Measurements from ENCODE around the gene SMAD2.

Gene SMAD2

DNA sequence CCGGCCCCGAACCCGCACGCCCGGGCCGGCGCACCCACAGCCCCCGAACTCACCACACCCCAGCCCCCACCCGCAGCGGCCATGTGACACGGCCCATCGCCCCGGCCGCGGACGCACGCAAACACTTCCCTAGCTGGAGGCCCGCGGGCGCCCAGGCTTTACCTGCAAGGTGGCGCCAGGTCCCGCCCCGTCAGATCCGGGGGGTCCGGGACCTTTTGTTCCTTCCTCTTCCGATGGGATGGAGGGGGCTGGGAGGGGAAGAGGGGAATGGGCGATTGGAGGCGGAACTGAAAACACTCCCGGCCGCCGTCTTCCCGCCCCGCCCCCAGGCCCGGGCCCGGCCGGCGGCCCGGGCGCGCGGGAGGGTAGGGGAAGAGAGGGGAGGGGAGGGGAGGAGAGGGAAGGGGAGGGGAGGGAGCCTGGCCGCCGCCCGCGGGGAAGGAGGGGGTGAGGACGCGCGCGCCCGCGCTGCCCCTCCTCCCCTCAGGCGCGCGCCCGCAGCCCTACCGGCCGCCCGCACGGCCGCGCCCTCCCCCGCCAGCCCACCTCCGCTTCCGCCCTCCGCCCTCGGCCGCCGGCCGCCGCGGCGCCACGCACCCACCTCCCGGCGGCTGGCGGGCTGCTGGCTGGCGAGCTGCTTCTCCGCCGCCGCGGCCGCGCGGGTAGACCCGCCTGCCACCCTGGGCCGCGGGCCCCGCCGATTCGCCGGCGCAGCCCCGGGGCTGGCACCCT, at the start of gene SMAD2:
Gene SMAD2, minus strand, starts transcription at position 461 of the 732 bp plus-strand sequence. CDS start 33,903 bp downstream, outside the sequence.
- TF ChIP-seq EZH2phosphoT487 (IDR thresholded peaks at IDR 0.05; ENCODE audit: borderline replicate concordance): no peak
- TF ChIP-seq, protein P1, sequence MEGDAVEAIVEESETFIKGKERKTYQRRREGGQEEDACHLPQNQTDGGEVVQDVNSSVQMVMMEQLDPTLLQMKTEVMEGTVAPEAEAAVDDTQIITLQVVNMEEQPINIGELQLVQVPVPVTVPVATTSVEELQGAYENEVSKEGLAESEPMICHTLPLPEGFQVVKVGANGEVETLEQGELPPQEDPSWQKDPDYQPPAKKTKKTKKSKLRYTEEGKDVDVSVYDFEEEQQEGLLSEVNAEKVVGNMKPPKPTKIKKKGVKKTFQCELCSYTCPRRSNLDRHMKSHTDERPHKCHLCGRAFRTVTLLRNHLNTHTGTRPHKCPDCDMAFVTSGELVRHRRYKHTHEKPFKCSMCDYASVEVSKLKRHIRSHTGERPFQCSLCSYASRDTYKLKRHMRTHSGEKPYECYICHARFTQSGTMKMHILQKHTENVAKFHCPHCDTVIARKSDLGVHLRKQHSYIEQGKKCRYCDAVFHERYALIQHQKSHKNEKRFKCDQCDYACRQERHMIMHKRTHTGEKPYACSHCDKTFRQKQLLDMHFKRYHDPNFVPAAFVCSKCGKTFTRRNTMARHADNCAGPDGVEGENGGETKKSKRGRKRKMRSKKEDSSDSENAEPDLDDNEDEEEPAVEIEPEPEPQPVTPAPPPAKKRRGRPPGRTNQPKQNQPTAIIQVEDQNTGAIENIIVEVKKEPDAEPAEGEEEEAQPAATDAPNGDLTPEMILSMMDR (conservative IDR thresholded peaks at IDR 0.05; ENCODE audit: low read length): no peak
- peaks cover 72% of the 10 kb centered on the region for H3K4me1 ChIP-seq (ENCODE audit: insufficient read depth, low read length, poor library complexity, severe bottlenecking)
- H3K4me3 ChIP-seq (ENCODE audit: low read length, poor library complexity, severe bottlenecking): peak within 1 kb of the TSS; percentile 89
- H3K79me2 ChIP-seq (ENCODE audit: insufficient read depth, low read length): peaks cover 49% of the 10 kb centered on the region
- no peaks in the 10 kb centered on the region for H3K9me3 ChIP-seq (ENCODE audit: insufficient read depth, low read depth, low read length)
- no peaks in the 10 kb centered on the region for H3K36me3 ChIP-seq (ENCODE audit: insufficient read depth, low read length)
- peak within 1 kb of the TSS; percentile 74 for H2AFZ ChIP-seq (ENCODE audit: low read length)
- H4K20me1 ChIP-seq (ENCODE audit: insufficient read depth, low read length, poor library complexity, severe bottlenecking): peaks cover 46% of the 10 kb centered on the region
- no peaks in the 10 kb centered on the region for H3K9me2 ChIP-seq (replicated peaks; ENCODE audit: low read depth, low read length)
- H3K27me3 ChIP-seq (ENCODE audit: insufficient read depth, low read length, poor library complexity, severe bottlenecking): no peaks in the 10 kb centered on the region
- peak within 1 kb of the TSS; percentile 86 for H3K9ac ChIP-seq (ENCODE audit: low read depth, low read length, poor library complexity, severe bottlenecking)
- H3K4me2 ChIP-seq (ENCODE audit: low read depth, low read length, poor library complexity, severe bottlenecking): peak within 1 kb of the TSS; percentile 97
- H3F3A ChIP-seq (ENCODE audit: low read depth): peaks cover 6% of the 10 kb centered on the region; the same call in 1 of the 2 replicates

DNA sequence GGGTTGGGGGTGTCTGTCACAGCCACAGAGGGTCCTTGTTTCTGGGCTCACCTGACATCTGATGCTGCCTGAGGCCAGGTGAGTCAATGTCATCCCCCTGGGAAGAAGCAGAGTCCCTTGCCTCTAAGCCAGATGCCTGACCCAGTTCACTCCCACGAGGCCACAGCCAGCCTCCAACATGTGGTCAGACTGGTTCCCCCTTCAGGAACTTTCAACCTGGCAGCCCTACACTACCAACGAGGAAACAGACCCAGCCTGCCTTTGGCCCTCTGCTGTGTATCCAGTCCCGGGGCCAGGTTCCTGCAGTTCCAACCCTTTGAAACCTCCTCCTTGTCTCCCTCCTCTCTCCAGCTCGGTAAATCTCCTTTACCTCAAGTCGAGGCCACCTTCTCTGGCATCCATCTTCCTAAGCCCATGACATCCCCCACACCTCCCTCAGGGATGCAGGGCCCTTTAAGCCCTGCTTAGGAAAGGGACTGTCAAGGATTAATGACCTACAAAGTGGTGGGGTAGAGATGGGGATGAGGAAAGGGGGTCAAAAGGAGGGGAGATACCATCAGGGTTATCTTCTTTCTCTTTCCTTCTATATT, 49.2 kb upstream of the SMAD2 start:
- TF ChIP-seq EZH2phosphoT487 (IDR thresholded peaks at IDR 0.05; ENCODE audit: borderline replicate concordance): no peak
- TF ChIP-seq, protein P1 (conservative IDR thresholded peaks at IDR 0.05; ENCODE audit: low read length): no peak
- no peak overlapping the region for H3K4me2 ChIP-seq (ENCODE audit: low read depth, low read length, poor library complexity, severe bottlenecking)
- no peak overlapping the region for H2AFZ ChIP-seq (ENCODE audit: low read length)
- no peaks in the 10 kb centered on the region for H4K20me1 ChIP-seq (ENCODE audit: insufficient read depth, low read length, poor library complexity, severe bottlenecking)
- H3K4me1 ChIP-seq (ENCODE audit: insufficient read depth, low read length, poor library complexity, severe bottlenecking): no peaks in the 10 kb centered on the region
- H3K36me3 ChIP-seq (ENCODE audit: insufficient read depth, low read length): no peaks in the 10 kb centered on the region
- no peaks in the 10 kb centered on the region for H3K79me2 ChIP-seq (ENCODE audit: insufficient read depth, low read length)
- H3K9me2 ChIP-seq (replicated peaks; ENCODE audit: low read depth, low read length): no peaks in the 10 kb centered on the region
- H3K4me3 ChIP-seq (ENCODE audit: low read length, poor library complexity, severe bottlenecking): no peak overlapping the region
- no peaks in the 10 kb centered on the region for H3K27me3 ChIP-seq (ENCODE audit: insufficient read depth, low read length, poor library complexity, severe bottlenecking)
- no peaks in the 10 kb centered on the region for H3K9me3 ChIP-seq (ENCODE audit: insufficient read depth, low read depth, low read length)
- no peak overlapping the region for H3K9ac ChIP-seq (ENCODE audit: low read depth, low read length, poor library complexity, severe bottlenecking)
- 0 out of 2 replicates have a peak, but pooled peaks cover 2% of the 10 kb centered on the region for H3F3A ChIP-seq (ENCODE audit: low read depth)

DNA sequence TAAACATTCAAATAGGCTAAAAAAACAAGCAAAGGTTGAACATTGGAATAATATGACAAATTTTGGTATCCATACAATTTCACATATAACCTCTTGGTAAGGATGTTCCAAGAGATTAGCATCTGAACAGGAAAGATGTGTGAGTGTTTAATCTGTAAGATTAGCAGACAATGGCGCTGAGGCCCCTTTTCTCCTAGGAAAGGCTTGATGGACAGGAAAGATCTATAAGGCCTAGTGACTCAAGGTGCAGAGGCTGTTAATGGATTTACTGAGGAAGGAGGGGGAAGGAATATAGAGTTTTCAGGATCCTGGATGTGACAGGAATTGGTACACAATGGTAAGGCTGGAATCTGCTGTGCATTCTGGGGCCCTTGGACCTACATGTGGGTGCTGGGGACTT, 48.1 kb upstream of the SMAD2 start:
- H3K4me2 ChIP-seq (ENCODE audit: low read depth, low read length, poor library complexity, severe bottlenecking): no peak overlapping the region

More for the DNA sequence above, 48.1 kb upstream of the SMAD2 start:
- 0 out of 2 replicates have a peak, but pooled peaks cover 2% of the 10 kb centered on the region for H3F3A ChIP-seq (ENCODE audit: low read depth)
- no peaks in the 10 kb centered on the region for H3K27me3 ChIP-seq (ENCODE audit: insufficient read depth, low read length, poor library complexity, severe bottlenecking)
- no peaks in the 10 kb centered on the region for H3K9me2 ChIP-seq (replicated peaks; ENCODE audit: low read depth, low read length)
- no peak overlapping the region for H2AFZ ChIP-seq (ENCODE audit: low read length)
- TF ChIP-seq EZH2phosphoT487 (IDR thresholded peaks at IDR 0.05; ENCODE audit: borderline replicate concordance): no peak
- TF ChIP-seq, protein P1 (conservative IDR thresholded peaks at IDR 0.05; ENCODE audit: low read length): no peak
- no peaks in the 10 kb centered on the region for H3K36me3 ChIP-seq (ENCODE audit: insufficient read depth, low read length)
- H3K9ac ChIP-seq (ENCODE audit: low read depth, low read length, poor library complexity, severe bottlenecking): no peak overlapping the region
- H3K4me1 ChIP-seq (ENCODE audit: insufficient read depth, low read length, poor library complexity, severe bottlenecking): no peaks in the 10 kb centered on the region
- no peaks in the 10 kb centered on the region for H3K79me2 ChIP-seq (ENCODE audit: insufficient read depth, low read length)
- H3K4me3 ChIP-seq (ENCODE audit: low read length, poor library complexity, severe bottlenecking): no peak overlapping the region
- H4K20me1 ChIP-seq (ENCODE audit: insufficient read depth, low read length, poor library complexity, severe bottlenecking): no peaks in the 10 kb centered on the region
- no peaks in the 10 kb centered on the region for H3K9me3 ChIP-seq (ENCODE audit: insufficient read depth, low read depth, low read length)

Measured in Loucy (cell line).